ENCODE measurements around the gene IRS2. TPM values are rescaled to one million over a fixed set of nuclear protein-coding genes. Genes with fewer than 3 reads are reported as not detected.

The IRS2 gene
- total RNA-seq, 2 donors from 2014 or later, result 27.9 to 29.6 TPM

- no peak for DNase-seq
- ATAC-seq, result no peak
- intact Hi-C loops (cut with DNase I), result no loop called here
Observed at GRCh38 chr13:109807345-109807744, 21.0 kb upstream of the IRS2 start.

DNA sequence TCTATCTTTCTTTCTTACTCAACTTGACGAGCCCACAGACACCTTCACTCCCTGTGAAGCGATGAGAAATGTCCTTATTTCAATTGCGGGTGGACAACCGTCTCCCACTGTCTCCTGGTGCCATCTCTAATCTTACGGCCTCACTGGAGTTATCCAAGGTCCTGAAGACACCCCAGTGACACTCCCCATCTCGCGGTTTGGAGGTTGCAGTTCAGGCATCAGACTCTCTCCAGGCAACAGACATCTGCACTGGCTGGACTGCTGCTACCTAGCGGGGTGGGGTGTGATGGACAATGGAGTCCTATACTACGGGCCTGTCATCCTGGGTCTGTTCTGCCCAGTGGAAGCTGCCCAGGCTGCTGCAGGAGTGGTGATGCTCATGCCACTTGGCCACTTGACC lies 18.3 kb upstream of the IRS2 start:
- DNase-seq (no peak), ATAC-seq (no peak)
- intact Hi-C loops (cut with DNase I), result no loop called here

- no peak for ATAC-seq
- intact Hi-C loops (cut with DNase I), result no loop called here
- no peak for DNase-seq
Observed at GRCh38 chr13:109803825-109804224, 17.4 kb upstream of the IRS2 start.

DNA sequence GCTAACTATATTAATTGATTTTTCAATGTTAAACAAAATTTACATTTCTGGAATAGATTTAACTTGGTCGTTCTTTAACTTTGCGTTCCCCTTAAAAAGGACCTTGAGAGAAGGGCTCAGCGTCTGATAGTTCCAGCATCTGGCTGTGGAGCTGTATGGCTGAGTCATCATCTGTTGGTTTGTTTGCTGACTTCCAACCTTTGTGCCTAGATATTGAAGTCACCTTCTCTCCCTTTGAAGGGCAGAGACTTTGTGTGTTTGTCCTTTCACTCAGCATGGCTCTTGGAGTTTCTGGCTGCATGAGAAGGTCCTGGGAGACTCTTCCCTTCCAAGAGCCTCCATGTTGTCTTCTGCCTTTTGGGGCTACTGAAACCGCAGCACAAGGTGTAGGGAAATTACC lies 16.6 kb upstream of the IRS2 start:
- ATAC-seq (no peak), DNase-seq (no peak)
- intact Hi-C loops (cut with DNase I), result no loop called here

DNA sequence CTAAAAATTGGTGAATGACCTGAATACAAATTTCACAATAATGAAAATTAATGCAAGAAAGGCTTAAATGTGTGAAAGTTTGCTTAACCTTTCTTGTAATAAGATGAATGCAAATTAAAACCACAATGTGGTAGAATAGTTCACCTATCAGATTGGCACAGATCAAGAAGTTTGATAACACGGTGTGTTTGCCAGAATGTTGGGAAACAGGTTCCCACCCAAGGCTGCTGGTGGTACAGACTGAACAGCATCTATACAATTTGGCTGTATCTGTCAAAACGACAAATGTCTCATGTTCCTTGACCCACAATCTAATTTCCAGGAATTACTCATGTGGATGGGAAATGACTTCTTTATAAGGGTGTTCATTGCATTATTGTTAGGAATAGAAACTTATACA lies 8.6 kb upstream of the IRS2 start:
- intact Hi-C loops (cut with DNase I), result loop anchor here in 1 of 2 donors (5.0 kb wide), 1 partner anchor 67 kb away; no protein-coding TSS in a partner anchor
- ATAC-seq, result no peak

DNA sequence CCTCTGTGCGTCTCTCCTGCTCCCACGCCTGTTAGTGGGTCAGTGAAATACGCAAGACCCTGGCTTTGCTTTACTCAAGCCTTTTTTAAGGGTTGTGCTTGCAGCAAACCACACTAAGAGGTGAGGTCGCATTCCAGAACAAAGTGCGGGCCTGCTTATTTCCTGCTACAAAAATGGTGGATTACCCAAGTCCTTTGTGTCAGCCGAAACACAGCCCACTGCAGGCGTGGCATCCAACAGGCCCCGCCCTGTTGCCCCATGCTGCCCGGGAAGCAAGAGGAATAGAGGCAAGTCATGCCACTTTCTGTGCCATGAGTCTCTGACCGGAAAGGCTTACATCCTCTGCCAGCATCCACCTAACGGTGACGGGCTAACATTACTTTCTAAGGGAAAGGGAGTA lies 7.7 kb upstream of the IRS2 start:
- intact Hi-C loops (cut with DNase I), result no loop called here
- DNase-seq (no peak), ATAC-seq (no peak)

More for the DNA sequence above, 8.6 kb upstream of the IRS2 start:
- no peak for DNase-seq

GRCh38 chr13:109792416-109793059 lies 6.2 kb upstream of the IRS2 start:
- intact Hi-C loops (cut with DNase I), result no loop called here
- DNase-seq (no peak), ATAC-seq (no peak)

- intact Hi-C loops (cut with DNase I), result no loop called here
- no peak for ATAC-seq
- no peak for DNase-seq
Observed at GRCh38 chr13:109790942-109791605, 4.7 kb upstream of the IRS2 start.

DNA sequence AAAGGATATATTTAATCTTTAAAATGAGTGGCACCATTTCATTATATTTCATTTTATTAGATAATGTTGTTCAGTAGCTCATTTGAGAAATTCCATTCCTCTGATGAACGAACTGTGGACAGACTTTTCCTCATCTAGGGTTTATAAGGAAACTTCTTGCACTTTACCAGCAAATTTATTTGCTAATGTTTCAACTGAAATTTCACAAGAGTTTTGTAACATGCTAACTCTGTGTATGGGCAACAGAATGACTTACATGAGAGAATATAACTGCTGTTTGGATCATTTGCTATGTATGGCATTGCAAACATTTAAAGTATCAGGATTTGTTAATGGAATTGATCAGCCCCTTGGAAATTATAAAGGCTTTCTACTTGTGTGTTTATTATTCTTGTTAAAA lies 3.7 kb upstream of the IRS2 start:
- intact Hi-C loops (cut with DNase I), result no loop called here
- ATAC-seq, result no peak
- DNase-seq, result no peak

GRCh38 chr13:109789262-109789661 lies 2.9 kb upstream of the IRS2 start:
- ATAC-seq (no peak), DNase-seq (no peak)
- intact Hi-C loops (cut with DNase I), result loop anchor here (5.0 to 10.0 kb wide), 3 partner anchors 316 to 644 kb away; no protein-coding TSS in a partner anchor

DNA sequence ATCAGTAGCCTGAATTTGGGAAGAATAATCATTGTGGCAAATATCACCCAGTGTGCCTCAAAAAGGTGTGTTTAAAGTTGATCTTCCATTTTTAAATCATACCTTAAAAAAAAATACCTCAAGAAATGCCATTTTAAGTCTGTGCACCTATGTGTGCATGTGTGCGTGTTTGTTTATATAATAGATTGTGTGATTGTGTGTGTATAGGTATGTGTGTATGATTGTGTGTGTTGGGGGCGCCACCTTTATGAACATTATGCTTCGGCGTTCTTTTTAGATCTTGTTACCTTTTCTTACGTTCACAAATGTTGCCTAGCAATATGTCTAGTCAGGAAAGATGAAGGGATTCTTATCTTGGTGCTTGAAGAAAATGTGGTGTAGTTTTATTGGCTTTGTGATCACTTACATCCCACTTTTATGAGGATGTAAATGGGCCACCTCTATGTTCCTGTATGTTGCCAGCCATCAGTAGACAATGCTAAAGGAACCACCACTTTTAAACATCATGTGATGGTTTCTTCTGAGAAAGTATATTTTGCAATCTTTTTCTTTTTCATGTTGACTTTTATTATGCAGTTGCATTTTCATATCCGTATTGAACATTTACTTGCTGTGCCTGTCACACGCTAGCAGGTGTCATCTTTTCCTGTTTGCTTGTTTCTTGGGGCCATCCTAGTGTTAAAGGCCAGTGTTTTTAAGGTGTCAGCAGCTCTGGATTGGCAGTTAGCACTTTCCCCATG lies 2.2 kb upstream of the IRS2 start:
- DNase-seq (no peak), ATAC-seq (no peak)
- intact Hi-C loops (cut with DNase I), result loop anchor here (5.0 to 10.0 kb wide), 3 partner anchors 316 to 644 kb away; no protein-coding TSS in a partner anchor

GRCh38 chr13:109787135-109787954 lies 962 bp upstream of the IRS2 start:
- intact Hi-C loops (cut with DNase I), result loop anchor here (5.0 to 10.0 kb wide), 3 partner anchors 317 to 643 kb away; no protein-coding TSS in a partner anchor
- ATAC-seq (peak; percentile 14 to 34), DNase-seq (peak; percentile 58)

GRCh38 chr13:109785892-109786450 lies 412 bp downstream of the IRS2 start:
- no peak for DNase-seq

GRCh38 chr13:109785141-109785891 lies 1.1 kb downstream of the IRS2 start:
- intact Hi-C loops (cut with DNase I), result loop anchor here (5.0 to 10.0 kb wide), 3 partner anchors 319 to 641 kb away; no protein-coding TSS in a partner anchor
- peak; percentile 64 for DNase-seq
- no peak for ATAC-seq

More at GRCh38 chr13:109785892-109786450, 412 bp downstream of the IRS2 start:
- no peak for ATAC-seq
- intact Hi-C loops (cut with DNase I), result loop anchor here (5.0 to 10.0 kb wide), 3 partner anchors 319 to 641 kb away; no protein-coding TSS in a partner anchor

DNA sequence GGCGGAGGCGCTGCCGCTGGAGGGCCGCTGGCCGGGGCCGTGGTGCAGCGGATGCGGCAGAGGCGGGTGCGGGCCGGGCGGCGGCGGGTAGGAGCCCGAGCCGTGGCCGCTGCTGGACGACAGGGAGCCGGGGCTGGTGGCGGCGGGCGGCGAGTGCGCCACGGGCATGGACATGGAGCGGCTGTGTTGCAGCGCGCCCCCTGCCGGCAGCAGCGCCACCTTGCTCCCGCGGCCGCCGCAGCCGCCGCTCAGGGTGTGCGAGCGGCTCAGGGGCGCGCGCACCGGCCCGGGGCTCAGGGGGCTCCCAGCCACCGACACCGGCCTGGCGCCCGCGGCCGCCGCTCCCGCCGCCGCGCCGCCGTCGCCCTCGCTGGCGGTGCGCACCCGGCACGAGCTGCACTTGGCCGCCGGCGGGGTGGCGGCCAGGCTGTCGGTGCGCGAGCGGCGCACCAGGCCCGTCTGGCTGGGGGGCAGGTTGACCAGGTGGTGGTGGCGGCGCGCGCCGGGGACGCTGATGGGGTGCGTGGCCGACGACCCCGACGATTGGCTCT lies 1.7 kb downstream of the IRS2 start:
- intact Hi-C loops (cut with DNase I), result loop anchor here (5.0 to 10.0 kb wide), 4 partner anchors 320 to 822 kb away; no protein-coding TSS in a partner anchor
- ATAC-seq, result peak; percentile 37 to 60
- DNase-seq, result peak; percentile 87

DNA sequence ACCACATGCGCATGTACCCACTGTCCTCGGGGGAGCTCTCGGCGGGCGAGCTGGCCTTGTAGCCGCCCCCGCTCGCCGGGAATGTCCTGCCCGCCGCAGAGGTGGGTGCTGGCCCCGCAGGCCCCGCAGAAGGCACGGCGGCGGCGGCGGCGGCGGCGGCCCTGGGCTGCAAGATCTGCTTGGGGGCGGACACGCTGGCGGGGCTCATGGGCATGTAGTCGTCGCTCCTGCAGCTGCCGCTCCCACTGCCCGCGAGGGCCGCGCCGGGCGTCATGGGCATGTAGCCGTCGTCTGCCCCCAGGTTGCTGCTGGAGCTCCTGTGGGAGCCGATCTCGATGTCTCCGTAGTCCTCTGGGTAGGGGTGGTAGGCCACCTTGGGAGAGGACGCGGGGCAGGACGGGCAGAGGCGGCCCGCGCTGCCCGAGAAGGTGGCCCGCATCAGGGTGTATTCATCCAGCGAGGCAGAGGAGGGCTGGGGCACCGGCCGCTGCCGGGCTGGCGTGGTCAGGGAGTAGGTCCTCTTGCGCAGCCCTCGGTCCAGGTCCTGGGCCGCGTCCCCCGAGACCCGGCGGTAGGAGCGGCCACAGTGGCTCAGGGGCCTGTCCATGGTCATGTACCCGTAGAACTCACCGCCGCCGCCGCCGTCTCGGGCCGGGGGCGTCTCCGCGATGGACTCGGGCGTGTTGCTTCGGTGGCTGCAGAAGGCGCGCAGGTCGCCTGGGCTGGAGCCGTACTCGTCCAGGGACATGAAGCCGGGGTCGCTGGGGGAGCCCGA lies 2.4 kb downstream of the IRS2 start:
- intact Hi-C loops (cut with DNase I), result loop anchor here (5.0 to 10.0 kb wide), 3 partner anchors 321 to 822 kb away; no protein-coding TSS in a partner anchor
- DNase-seq, result no peak
- no peak for ATAC-seq

DNA sequence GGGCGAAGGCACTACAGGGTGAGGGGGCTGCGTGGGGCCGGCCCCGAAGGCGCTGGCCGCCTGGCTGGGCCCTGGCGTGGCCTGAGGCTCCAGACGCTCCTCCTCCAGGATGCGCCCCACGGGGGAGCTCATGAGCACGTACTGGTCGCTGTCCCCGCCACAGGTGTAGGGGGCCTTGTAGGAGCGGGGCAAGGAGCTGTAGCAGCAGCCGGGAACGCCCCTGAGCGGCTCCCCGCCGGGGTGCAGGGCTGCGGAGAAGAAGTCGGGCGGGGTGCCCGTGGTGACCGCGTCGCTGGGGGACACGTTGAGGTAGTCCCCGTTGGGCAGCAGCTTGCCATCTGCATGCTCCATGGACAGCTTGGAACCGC lies 3.0 kb downstream of the IRS2 start:
- ATAC-seq, result no peak
- no peak for DNase-seq
- intact Hi-C loops (cut with DNase I), result loop anchor here (5.0 to 10.0 kb wide), 3 partner anchors 321 to 821 kb away; no protein-coding TSS in a partner anchor

Measured in left cardiac atrium (tissue), 4 donors.